ENCODE results near the gene TEX9.

- TF ChIP-seq CTCF (IDR thresholded peaks at IDR 0.05) (no peak), EP300 (IDR thresholded peaks at IDR 0.05) (no peak)
These were observed 106.3 kb downstream of the TEX9 start for GRCh38 chr15:56471440-56472069.
